OCI-LY1 (cell line): ENCODE results near the gene ZBTB45.

Experiments used
- H2AFZ ChIP-seq: fragments of 200-600 bp; sonication (generic), shearing (Covaris generic); 2 replicates; pipeline ENCODE4 v1.6.0; 2014; ENCODE audit warnings: antibody characterized with exemption, mild to moderate bottlenecking, low read length
- H3F3A ChIP-seq: fragments of 200-600 bp; sonication (generic), shearing (Covaris generic); 2 replicates; pipeline ENCODE4 v1.6.0; 2014; ENCODE audit warnings: mild to moderate bottlenecking, antibody characterized with exemption, low read length, moderate library complexity; ENCODE audit not compliant: insufficient read depth
- H3K27ac ChIP-seq: fragments of 200-600 bp; sonication (generic); 2 replicates; pipeline ENCODE4 v1.5.1; 2014; ENCODE audit warnings: low read length, mixed run types, mild to moderate bottlenecking, low read depth; ENCODE audit not compliant: poor library complexity, severe bottlenecking
- H3K27me3 ChIP-seq: fragments of 200-600 bp; sonication (generic); 2 replicates; pipeline ENCODE4 v1.6.0; 2014; ENCODE audit warnings: antibody characterized with exemption, mild to moderate bottlenecking, low read length, moderate library complexity; ENCODE audit not compliant: insufficient read depth
- H3K36me3 ChIP-seq: fragments of 200-600 bp; sonication (generic); 2 replicates; pipeline ENCODE4 v1.6.1; 2014; ENCODE audit warnings: mild to moderate bottlenecking, antibody characterized with exemption, low read length, moderate library complexity, mixed read lengths; ENCODE audit not compliant: insufficient read depth
- H3K4me1 ChIP-seq: fragments of 200-600 bp; sonication (generic); 2 replicates; pipeline ENCODE4 v1.5.1; 2014; ENCODE audit warnings: mild to moderate bottlenecking, low read length, moderate library complexity; ENCODE audit not compliant: insufficient read depth, severe bottlenecking
- H3K4me2 ChIP-seq: fragments of 200-600 bp; sonication (generic), shearing (Covaris generic); 2 replicates; pipeline ENCODE4 v1.6.1; 2014; ENCODE audit warnings: low read length
- H3K4me3 ChIP-seq: fragments of 200-600 bp; sonication (generic); 2 replicates; pipeline ENCODE4 v1.5.1; 2014; ENCODE audit warnings: low read length, low read depth, mild to moderate bottlenecking, mixed read lengths; ENCODE audit not compliant: poor library complexity, severe bottlenecking
- H3K79me2 ChIP-seq: fragments of 200-600 bp; shearing (Covaris generic); 2 replicates; pipeline ENCODE4 v1.6.1; 2016; ENCODE audit warnings: mixed run types, low read length, mixed read lengths; ENCODE audit not compliant: insufficient read depth
- H3K9ac ChIP-seq: fragments of 200-600 bp; sonication (generic), shearing (Covaris generic); 2 replicates; pipeline ENCODE4 v1.6.1; 2014; ENCODE audit warnings: mild to moderate bottlenecking, low read length, mixed read lengths
- H3K9me2 ChIP-seq: fragments of 200-600 bp; sonication (generic), shearing (Covaris generic); 2 replicates; pipeline ENCODE4 v1.6.1; 2014; ENCODE audit warnings: low read depth, mild to moderate bottlenecking, low read length, mixed read lengths
- H3K9me3 ChIP-seq: fragments of 200-600 bp; shearing (Covaris generic); 2 replicates; pipeline ENCODE4 v1.6.1; 2014; ENCODE audit warnings: low read length, mixed read lengths
- H4K20me1 ChIP-seq: fragments of 200-600 bp; sonication (generic), shearing (Covaris generic); 2 replicates; pipeline ENCODE4 v1.6.0; 2016; ENCODE audit warnings: mild to moderate bottlenecking, low read length; ENCODE audit not compliant: insufficient read depth
- EZH2 ChIP-seq: fragments of 200-600 bp; sonication (generic), shearing (Covaris generic); IDR thresholded peaks from 2 replicates; pipeline ENCODE4 v1.8.0; 2017; ENCODE audit warnings: borderline replicate concordance, mixed run types, mild to moderate bottlenecking, antibody characterized with exemption, low read length, moderate library complexity, mixed read lengths
- TF ChIP-seq, protein P1 (sequence below): fragments of 200-600 bp; sonication (generic), shearing (Covaris generic); IDR thresholded peaks from 2 replicates; pipeline ENCODE4 v1.5.1; 2017; ENCODE audit warnings: mild to moderate bottlenecking, antibody characterized with exemption, low read length, moderate library complexity, mixed read lengths

ZBTB45 gene

DNA sequence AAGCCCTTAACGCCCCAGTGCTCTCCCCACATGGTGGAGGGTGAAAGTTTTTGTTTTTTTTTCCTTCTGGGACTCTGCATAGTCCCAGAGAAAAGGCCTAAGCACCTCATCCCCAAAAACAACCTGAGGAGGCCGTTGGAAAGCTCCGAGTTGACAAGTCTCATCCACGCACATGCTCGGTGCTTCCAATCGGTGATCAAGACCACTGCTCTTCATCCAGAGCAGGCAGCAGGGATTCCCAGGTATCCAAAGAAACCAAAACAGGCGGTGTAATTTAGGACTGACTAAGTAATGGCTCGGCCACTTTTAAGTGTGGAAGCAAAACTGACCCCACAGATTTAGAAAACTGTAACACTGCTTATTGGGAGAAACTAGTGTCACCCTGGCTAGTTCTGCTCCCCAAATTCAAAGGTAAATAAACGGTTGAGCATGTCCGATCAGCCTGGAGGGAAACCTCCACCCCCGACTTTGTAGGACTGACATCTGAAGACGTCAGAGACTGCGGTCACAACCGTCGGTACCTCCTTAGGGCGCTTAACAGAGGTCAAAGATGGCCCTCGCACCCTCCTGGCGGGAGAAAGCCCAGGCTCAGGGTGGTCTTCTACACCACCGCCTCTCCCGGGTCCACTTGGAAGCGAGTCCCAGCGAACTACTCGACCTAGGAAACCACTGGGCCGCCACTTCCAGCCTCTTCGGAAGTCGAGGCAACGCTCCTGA is 44.5 kb downstream of the ZBTB45 start:
- no peaks in the 10 kb centered on the region for H3K27me3 ChIP-seq

DNA sequence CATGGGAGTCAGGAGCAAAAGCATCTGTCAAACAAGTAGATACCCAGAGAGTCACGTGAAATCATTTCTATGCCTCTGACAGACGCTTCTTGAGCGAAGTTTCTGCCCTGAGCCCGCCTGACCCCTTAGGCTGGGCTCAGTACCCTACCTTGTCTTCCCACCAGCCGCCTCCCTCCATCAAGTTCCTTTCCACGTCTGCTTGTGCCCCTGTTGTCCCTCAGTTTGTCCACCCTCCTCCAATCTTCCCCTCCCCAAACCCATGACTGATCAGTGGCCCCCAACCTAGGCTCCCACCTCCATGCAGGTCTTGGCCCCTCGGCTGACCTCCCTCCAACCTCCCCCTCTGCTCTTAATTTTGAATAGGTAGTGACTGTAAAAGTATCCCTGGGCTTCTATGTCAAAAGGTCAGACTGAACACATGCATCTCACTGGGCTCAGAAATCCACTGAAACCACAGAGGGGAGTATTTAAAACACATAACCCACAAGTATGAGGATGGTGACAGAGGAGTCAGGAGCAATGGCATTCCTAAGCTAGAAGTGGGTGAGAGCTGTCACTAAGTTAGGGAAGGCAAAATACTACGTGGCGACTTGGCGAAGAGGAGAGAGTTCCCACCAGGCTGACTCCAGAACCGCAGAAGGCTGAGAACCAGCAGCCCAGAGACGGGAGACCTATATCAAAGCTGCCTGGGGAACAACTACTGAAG is 45.2 kb downstream of the ZBTB45 start:
- H3K4me2 ChIP-seq: peak overlapping the region; percentile 94

More for the DNA sequence above, 44.5 kb downstream of the ZBTB45 start:
- Histone ChIP-seq H3K79me2 (no peaks in the 10 kb centered on the region), H3K36me3 (peaks cover 30% of the 10 kb centered on the region), H2AFZ (no peak overlapping the region), H3K4me3 (peak overlapping the region; percentile 80), H4K20me1 (no peaks in the 10 kb centered on the region), H3F3A (no peaks in the 10 kb centered on the region), H3K4me1 (peaks cover 19% of the 10 kb centered on the region), H3K4me2 (peak overlapping the region; percentile 94), H3K9me3 (no peaks in the 10 kb centered on the region), H3K9ac (peak overlapping the region; percentile 67), H3K27ac (peak overlapping the region; percentile 81), H3K9me2 (no peaks in the 10 kb centered on the region)
- TF ChIP-seq, protein P1, sequence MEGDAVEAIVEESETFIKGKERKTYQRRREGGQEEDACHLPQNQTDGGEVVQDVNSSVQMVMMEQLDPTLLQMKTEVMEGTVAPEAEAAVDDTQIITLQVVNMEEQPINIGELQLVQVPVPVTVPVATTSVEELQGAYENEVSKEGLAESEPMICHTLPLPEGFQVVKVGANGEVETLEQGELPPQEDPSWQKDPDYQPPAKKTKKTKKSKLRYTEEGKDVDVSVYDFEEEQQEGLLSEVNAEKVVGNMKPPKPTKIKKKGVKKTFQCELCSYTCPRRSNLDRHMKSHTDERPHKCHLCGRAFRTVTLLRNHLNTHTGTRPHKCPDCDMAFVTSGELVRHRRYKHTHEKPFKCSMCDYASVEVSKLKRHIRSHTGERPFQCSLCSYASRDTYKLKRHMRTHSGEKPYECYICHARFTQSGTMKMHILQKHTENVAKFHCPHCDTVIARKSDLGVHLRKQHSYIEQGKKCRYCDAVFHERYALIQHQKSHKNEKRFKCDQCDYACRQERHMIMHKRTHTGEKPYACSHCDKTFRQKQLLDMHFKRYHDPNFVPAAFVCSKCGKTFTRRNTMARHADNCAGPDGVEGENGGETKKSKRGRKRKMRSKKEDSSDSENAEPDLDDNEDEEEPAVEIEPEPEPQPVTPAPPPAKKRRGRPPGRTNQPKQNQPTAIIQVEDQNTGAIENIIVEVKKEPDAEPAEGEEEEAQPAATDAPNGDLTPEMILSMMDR: no peak
- no peak for TF ChIP-seq EZH2

DNA sequence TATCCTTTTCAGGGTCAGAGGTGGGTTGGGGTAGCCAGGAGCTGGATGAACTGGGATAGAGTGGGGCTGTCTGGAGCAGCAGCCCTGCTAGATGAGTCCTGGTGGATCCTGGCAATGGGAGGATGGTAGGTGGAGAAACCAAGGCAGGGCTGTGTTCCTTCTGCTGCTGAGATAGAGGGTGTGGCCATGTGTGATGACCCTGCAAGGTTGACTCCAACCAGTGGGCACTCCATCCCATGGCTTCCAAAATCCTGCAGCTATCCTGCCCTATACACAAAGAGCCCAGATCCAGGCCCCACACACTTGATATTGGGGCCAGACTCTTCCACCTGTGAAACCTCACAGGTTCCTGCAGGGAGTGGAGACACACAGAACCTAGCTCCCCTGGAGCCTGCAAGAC is 45.8 kb downstream of the ZBTB45 start:
- Histone ChIP-seq H3K4me1 (peaks cover 19% of the 10 kb centered on the region), H3F3A (no peaks in the 10 kb centered on the region), H3K4me3 (no peak overlapping the region), H2AFZ (no peak overlapping the region), H3K27ac (no peak overlapping the region), H3K36me3 (peaks cover 40% of the 10 kb centered on the region), H3K4me2 (no peak overlapping the region), H3K9me2 (no peaks in the 10 kb centered on the region), H3K27me3 (no peaks in the 10 kb centered on the region), H3K9ac (no peak overlapping the region), H3K79me2 (no peaks in the 10 kb centered on the region; the same call in 1 of the 2 replicates), H3K9me3 (no peaks in the 10 kb centered on the region), H4K20me1 (no peaks in the 10 kb centered on the region)
- no peak for TF ChIP-seq EZH2
- TF ChIP-seq, protein P1: no peak

More for the DNA sequence above, 45.2 kb downstream of the ZBTB45 start:
- Histone ChIP-seq H3K9ac (peak overlapping the region; percentile 4; the same call in 1 of the 2 replicates), H3K4me3 (peak overlapping the region; percentile 80), H3K9me3 (no peaks in the 10 kb centered on the region), H4K20me1 (no peaks in the 10 kb centered on the region), H3F3A (no peaks in the 10 kb centered on the region), H3K27me3 (no peaks in the 10 kb centered on the region), H3K4me1 (peaks cover 19% of the 10 kb centered on the region), H2AFZ (no peak overlapping the region), H3K27ac (peak overlapping the region; percentile 81), H3K79me2 (no peaks in the 10 kb centered on the region), H3K36me3 (peaks cover 34% of the 10 kb centered on the region), H3K9me2 (no peaks in the 10 kb centered on the region)
- TF ChIP-seq, protein P1: no peak
- TF ChIP-seq EZH2: no peak
